Activated naive CD4-positive, alpha-beta T cell treated with anti-CD3 and anti-CD28 coated beads, Interleukin-2, amount 50 U/mL, for 72 hours (primary cell): ENCODE results near the gene VLDLR. TPM values are rescaled to one million over a fixed set of nuclear protein-coding genes. Genes with fewer than 3 reads are reported as not detected.
"Not testable (repeated sequence)": the region's sequence is repeated elsewhere in the genome, so short reads cannot be mapped to it uniquely, and the experiment has no call there.

Experiments
- ATAC-seq, 2 donors: fragments of 150-1000 bp; cut with Tn5 transposase; 2 replicates each; pipeline ENCODE4 v1.10.0; 2021; ENCODE audit warnings: mild to moderate bottlenecking in 2 of 2, moderate library complexity in 2 of 2
- DNase-seq, 2 donors: peaks; one replicate each; pipeline ENCODE4 v3.0.0; 2021 to 2022; ENCODE audit warnings: low spot score in 2 of 2
- H3K27ac Mint-ChIP-seq, 2 donors: one replicate each; pipeline ENCODE4 v1.8.0; 2022; ENCODE audit warnings: mild to moderate bottlenecking in 2 of 2, mixed read lengths in 2 of 2
- H3K36me3 Mint-ChIP-seq, 2 donors: one replicate each; pipeline ENCODE4 v1.8.0; 2022; ENCODE audit warnings: mixed read lengths in 2 of 2
- H3K9me3 Mint-ChIP-seq, 2 donors: one replicate each; pipeline ENCODE4 v1.8.0; 2022; ENCODE audit warnings: mixed read lengths in 2 of 2
- total RNA-seq, 2 donors: library from RNA; stranded (reverse); gene quantifications; one replicate each; pipeline ENCODE4 v1.2.3, GENCODE V29; 2022

The VLDLR gene
- total RNA-seq, 2 donors from 2014 or later = 0.98 to 11.9 TPM

GRCh38 chr9:2676466-2676865, 54.9 kb downstream of the VLDLR start:
- peaks cover 4 to 12% of the 10 kb centered on the region in 2 donors for H3K9me3 Mint-ChIP-seq
- ATAC-seq = no peak
- DNase-seq = no peak

DNA sequence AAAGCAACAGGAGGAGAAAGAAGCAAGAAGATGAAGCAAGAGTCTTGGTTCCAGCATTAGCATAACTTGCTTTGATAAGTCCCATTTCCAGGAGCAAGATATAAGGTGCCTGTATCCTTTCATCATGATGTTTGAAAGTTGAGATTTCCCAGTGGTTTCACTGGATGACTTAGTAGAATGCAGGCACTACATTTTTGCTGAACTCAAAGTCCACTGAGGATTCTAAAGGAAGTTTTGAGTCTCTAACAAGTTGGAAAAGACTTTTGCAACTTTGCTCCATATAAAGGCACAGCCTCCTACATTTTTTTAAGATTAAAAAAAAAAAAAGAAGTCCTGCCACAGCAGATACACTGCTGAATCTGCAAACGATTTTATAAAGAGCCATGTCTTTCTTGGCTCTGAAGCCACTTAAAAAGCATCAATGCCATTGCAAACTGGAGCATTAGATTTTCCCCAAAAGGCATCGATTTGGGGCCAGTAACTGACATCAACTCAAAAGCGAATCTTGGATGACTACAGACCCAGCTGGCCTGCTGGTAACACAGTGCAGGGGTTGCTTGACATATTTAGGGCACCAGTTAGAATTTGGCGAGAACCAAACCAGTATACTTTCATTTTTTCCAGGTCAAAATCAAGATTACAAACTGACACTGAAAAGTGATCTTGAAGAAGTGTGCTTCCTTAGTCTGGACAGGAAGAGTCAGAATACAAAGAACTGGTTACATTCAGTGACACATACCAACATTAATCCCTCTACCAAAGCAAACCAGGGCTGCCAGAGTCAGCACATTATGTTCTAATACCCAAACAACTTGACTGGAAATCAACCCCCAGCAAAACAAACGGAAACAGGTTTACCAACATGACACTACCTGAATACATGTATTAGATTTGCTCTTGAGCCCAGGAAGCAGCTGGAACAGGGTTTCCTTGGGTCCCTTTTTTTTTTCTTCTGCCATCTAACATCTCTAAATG, 56.6 kb downstream of the VLDLR start:
- H3K9me3 Mint-ChIP-seq = peaks cover 4 to 12% of the 10 kb centered on the region in 2 donors
- ATAC-seq (no peak), DNase-seq (no peak)
- H3K27ac Mint-ChIP-seq = no peak overlapping the region
- H3K36me3 Mint-ChIP-seq = no peaks in the 10 kb centered on the region

More at GRCh38 chr9:2676466-2676865, 54.9 kb downstream of the VLDLR start:
- Mint-ChIP-seq H3K27ac (no peak overlapping the region), H3K36me3 (no peaks in the 10 kb centered on the region)

GRCh38 chr9:2679011-2679410, 57.4 kb downstream of the VLDLR start:
- no peak overlapping the region for H3K27ac Mint-ChIP-seq
- DNase-seq (no peak), ATAC-seq (no peak)
- H3K9me3 Mint-ChIP-seq = peaks cover 4 to 12% of the 10 kb centered on the region in 2 donors
- H3K36me3 Mint-ChIP-seq = no peaks in the 10 kb centered on the region

DNA sequence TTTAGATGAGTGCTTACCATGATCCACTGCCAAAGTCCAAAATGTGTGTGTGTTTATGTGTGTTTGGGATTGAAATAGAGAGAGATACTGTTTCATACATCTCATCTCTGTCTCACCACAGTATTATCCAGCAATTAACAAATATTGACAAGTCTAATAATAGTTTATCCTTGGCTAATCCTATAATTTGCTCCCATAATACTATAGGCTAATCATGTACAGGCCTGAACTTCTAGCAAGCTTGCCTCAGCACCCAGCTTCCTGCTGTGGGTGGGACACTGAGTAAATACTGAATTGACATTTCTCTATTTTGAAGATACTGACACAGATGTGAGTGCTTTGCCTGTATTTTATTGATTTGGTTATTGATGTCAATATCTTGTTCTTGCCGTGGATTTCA, 60.4 kb downstream of the VLDLR start:
- H3K36me3 Mint-ChIP-seq = no peaks in the 10 kb centered on the region
- ATAC-seq = no peak
- no peak overlapping the region for H3K27ac Mint-ChIP-seq
- no peak for DNase-seq
- peaks cover 4 to 12% of the 10 kb centered on the region in 2 donors for H3K9me3 Mint-ChIP-seq

GRCh38 chr9:2686911-2687310, 65.3 kb downstream of the VLDLR start:
- no peak for DNase-seq
- Mint-ChIP-seq H3K27ac (no peak overlapping the region), H3K9me3 (no peaks in the 10 kb centered on the region), H3K36me3 (no peaks in the 10 kb centered on the region)
- no peak for ATAC-seq

- no peaks in the 10 kb centered on the region for H3K9me3 Mint-ChIP-seq
- no peak for DNase-seq
- ATAC-seq = no peak
- no peaks in the 10 kb centered on the region for H3K36me3 Mint-ChIP-seq
- no peak overlapping the region for H3K27ac Mint-ChIP-seq
Measured at GRCh38 chr9:2688636-2689035, 67.0 kb downstream of the VLDLR start.

GRCh38 chr9:2691212-2691611, 69.6 kb downstream of the VLDLR start:
- Mint-ChIP-seq H3K27ac (no peak overlapping the region), H3K36me3 (peaks cover 0 to 4% of the 10 kb centered on the region in 2 donors), H3K9me3 (no peaks in the 10 kb centered on the region)
- DNase-seq = no peak
- no peak for ATAC-seq

- peaks cover 0 to 4% of the 10 kb centered on the region in 2 donors for H3K36me3 Mint-ChIP-seq
- DNase-seq = no peak
- no peak overlapping the region for H3K27ac Mint-ChIP-seq
- no peak for ATAC-seq
- no peaks in the 10 kb centered on the region for H3K9me3 Mint-ChIP-seq
Measured at GRCh38 chr9:2691626-2692025, 70.0 kb downstream of the VLDLR start.

GRCh38 chr9:2693056-2693455, 71.5 kb downstream of the VLDLR start:
- ATAC-seq (no peak), DNase-seq (no peak)
- Mint-ChIP-seq H3K36me3 (peaks cover 0 to 4% of the 10 kb centered on the region in 2 donors), H3K27ac (no peak overlapping the region), H3K9me3 (no peaks in the 10 kb centered on the region)

GRCh38 chr9:2697492-2697891, 75.9 kb downstream of the VLDLR start:
- ATAC-seq (no peak), DNase-seq (no peak)
- H3K9me3 Mint-ChIP-seq = no peaks in the 10 kb centered on the region
- H3K27ac Mint-ChIP-seq = peak overlapping the region in 1 of 2 donors; percentile 6
- H3K36me3 Mint-ChIP-seq = peaks cover 0 to 4% of the 10 kb centered on the region in 2 donors

DNA sequence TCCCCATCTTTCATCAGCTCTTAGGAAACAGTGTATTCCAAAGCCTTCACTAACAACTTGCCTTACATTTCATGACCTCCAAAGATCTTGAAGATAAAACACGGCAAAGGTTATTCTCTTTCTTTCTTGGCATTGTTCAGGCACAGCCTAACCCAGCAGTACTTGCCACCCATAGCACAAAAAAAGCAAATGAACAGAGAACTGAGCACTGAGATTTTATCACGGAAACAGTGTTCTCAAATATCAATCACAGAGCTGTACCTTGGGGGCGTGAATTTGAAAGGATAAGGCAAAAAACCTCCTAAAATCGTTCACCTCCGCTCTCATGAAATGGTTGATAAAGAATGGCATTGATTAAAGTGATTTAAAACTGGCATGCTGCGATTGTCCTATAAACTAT, 78.8 kb downstream of the VLDLR start:
- DNase-seq = no peak
- Mint-ChIP-seq H3K36me3 (no peaks in the 10 kb centered on the region), H3K27ac (no peak overlapping the region), H3K9me3 (no peaks in the 10 kb centered on the region)
- ATAC-seq = no peak

DNA sequence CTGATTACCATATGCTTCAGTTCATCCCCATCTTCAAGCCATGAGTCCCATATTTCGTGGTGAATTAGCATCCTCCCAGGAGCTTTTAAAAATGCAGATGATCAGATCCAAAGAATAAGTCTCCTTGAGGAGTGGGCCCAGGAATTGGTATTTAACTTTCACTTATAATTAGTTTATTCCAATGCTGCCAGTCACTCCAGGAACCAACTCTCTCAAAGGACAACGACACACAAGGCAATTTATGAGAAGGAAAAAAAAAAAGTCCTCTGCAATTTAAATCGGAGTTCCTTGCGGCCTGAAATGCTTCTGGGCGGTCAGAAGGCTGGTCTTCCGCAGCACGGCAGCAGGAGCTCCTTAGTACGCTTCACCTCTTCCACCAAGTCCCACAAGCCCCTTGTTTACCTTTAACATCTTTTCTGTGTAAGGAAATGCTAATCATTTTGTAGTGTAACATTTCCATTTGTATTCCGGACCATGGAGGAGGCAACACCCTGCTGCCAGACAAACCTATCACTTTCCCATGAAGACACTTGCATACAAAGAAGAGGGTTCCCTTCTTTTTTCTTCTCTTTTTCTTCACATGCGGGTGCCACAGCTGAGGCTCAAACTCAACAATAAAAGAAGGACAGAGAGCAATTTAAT, 79.4 kb downstream of the VLDLR start:
- H3K27ac Mint-ChIP-seq = no peak overlapping the region
- H3K36me3 Mint-ChIP-seq = no peaks in the 10 kb centered on the region
- no peak for DNase-seq
- H3K9me3 Mint-ChIP-seq = no peaks in the 10 kb centered on the region
- no peak for ATAC-seq

GRCh38 chr9:2704504-2704903, 82.9 kb downstream of the VLDLR start:
- ATAC-seq = no peak
- Mint-ChIP-seq H3K27ac (no peak overlapping the region), H3K36me3 (peaks cover 7 to 12% of the 10 kb centered on the region in 2 donors), H3K9me3 (no peaks in the 10 kb centered on the region)
- no peak for DNase-seq

DNA sequence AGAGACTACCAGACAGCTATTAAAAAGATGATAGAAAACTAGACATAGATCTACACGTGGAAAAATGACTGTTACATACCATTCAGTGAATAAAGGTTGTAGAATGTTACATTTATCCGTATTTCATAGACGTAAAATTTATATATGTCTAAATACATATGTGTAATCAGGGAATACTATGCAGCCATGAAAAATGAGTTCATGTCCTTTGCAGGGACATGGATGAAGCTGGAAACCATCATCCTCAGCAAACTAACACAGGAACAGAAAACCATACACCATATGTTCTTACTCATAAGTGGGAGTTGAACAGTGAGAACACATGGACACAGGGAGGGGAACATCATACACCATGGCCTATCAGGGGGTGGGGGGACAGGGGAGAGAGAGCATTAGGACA, 85.7 kb downstream of the VLDLR start:
- not testable (repeated sequence) for DNase-seq, H3K27ac Mint-ChIP-seq, H3K9me3 Mint-ChIP-seq, ATAC-seq
- peaks cover 7 to 12% of the 10 kb centered on the region in 2 donors for H3K36me3 Mint-ChIP-seq
